Stomach (tissue), 9 donors: ENCODE measurements around the gene TBC1D10B. TPM values are rescaled to one million over a fixed set of nuclear protein-coding genes. Genes with fewer than 3 reads are reported as not detected.

Experiments
- DNase-seq, 2 donors: peaks; one replicate each; pipeline versions ENCODE4 v3.0.0 to v3.0.0-alpha.2; 2013 to 2019
- H3K27ac ChIP-seq, 5 donors: fragments of 200-600 bp in 4 of 5; sonication (generic) in 4 of 5; one replicate each; pipeline ENCODE4 v1.5.1; 2013 to 2019; ENCODE audit warnings: mild to moderate bottlenecking in 1 of 5, moderate library complexity in 1 of 5
- H3K27me3 ChIP-seq, 3 donors: fragments of 200-600 bp; sonication (generic); one replicate each; pipeline ENCODE4 v1.5.1; 2017 to 2019; ENCODE audit warnings: mixed run types in 1 of 3
- H3K36me3 ChIP-seq, 4 donors: fragments of 200-600 bp; sonication (generic); 1 replicate in 3 of 4; 2 replicates in 1 of 4; pipeline ENCODE4 v1.5.1; 2016 to 2019
- H3K4me1 ChIP-seq, 4 donors: fragments of 200-600 bp; sonication (generic); one replicate each; pipeline ENCODE4 v1.5.1; 2016 to 2019
- H3K4me3 ChIP-seq, 4 donors: fragments of 200-600 bp; sonication (generic) in 3 of 4; one replicate each; pipeline ENCODE4 v1.5.1; 2016 to 2019; ENCODE audit warnings: mild to moderate bottlenecking in 1 of 4
- H3K9me3 ChIP-seq, 4 donors: fragments of 200-600 bp; sonication (generic); one replicate each; pipeline ENCODE4 v1.5.1; 2016 to 2019
- CTCF ChIP-seq, 7 experiments: fragments of 450-650 bp in 4 of 7; fragments of 200-600 bp in 3 of 7; sonication (generic) in 3 of 7; IDR thresholded peaks; one replicate each; pipeline ENCODE4 v1.5.1; 2016 to 2019; ENCODE audit warnings: antibody characterized with exemption in 7 of 7, control low read depth in 2 of 7, mild to moderate bottlenecking in 1 of 7
- EP300 ChIP-seq: sonication (generic); formaldehyde crosslinking; IDR thresholded peaks from one replicate; pipeline ENCODE4 v1.6.1; 2017; ENCODE audit warnings: antibody characterized with exemption
- POLR2A ChIP-seq, 4 donors: fragments of 450-650 bp; IDR thresholded peaks; one replicate each; pipeline ENCODE4 v1.6.1; 2016; ENCODE audit warnings: antibody characterized with exemption in 4 of 4, control low read depth in 2 of 4, mild to moderate bottlenecking in 1 of 4, moderate library complexity in 1 of 4
- POLR2AphosphoS5 ChIP-seq, 3 donors: sonication (generic); formaldehyde crosslinking; IDR thresholded peaks; one replicate each; pipeline ENCODE4 v1.6.1; 2016; ENCODE audit warnings: antibody characterized with exemption in 3 of 3
- WGBS, 5 donors: extraction: QIAGEN DNeasy Blood & Tissue Kit in 3 of 5; methylation state at CpG; one replicate each; pipeline versions ENCODE4 v1.1.5 to v1.1.7; 2013 to 2018; 5-methylcytosine and 5-hydroxymethylcytosine counted together
- intact Hi-C: fragments of 100-400 bp; cut with DNase I; formaldehyde crosslinking; loops from one replicate; pipeline ENCODE4 v1.15.1; 2023; ENCODE audit warnings: low total_unique reads
- polyA plus RNA-seq, 3 donors: library from polyadenylated mRNA; stranded (reverse); fragments of 200-250 nt; gene quantifications; one replicate each; pipeline ENCODE4 v1.2.3, GENCODE V29; 2013
- total RNA-seq, 5 donors: library from RNA; depleted of rRNA; stranded (reverse); fragments of >200 nt; gene quantifications; one replicate each; pipeline versions ENCODE4 v1.1.0 to v1.2.3, GENCODE V29; 2014 to 2016
- donor health status: healthy with polysubstance abuse.
- donor health status: Bipolar disorder and iron deficiency.
- donor health status: healthy.

TBC1D10B gene
- total and polyA plus RNA-seq, 8 donors, result 20.5 to 89.2 (median 27.1) TPM

GRCh38 chr16:30379158-30379783 is 9.0 kb upstream of the TBC1D10B start:
- Histone ChIP-seq H3K27ac (peak overlapping the region; percentile 98 to 100 (median 99)), H3K36me3 (no peaks in the 10 kb centered on the region), H3K27me3 (no peaks in the 10 kb centered on the region), H3K4me3 (peak overlapping the region; percentile 61 to 73 (median 66)), H3K9me3 (no peaks in the 10 kb centered on the region), H3K4me1 (peaks cover 19 to 37% (median 30%) of the 10 kb centered on the region in 4 donors)
- intact Hi-C loops, result no loop called here
- no peak for TF ChIP-seq EP300
- TF ChIP-seq CTCF (IDR thresholded peaks at IDR 0.05), result no peak
- no peak for TF ChIP-seq POLR2A (IDR thresholded peaks at IDR 0.05)
- TF ChIP-seq POLR2AphosphoS5 (IDR thresholded peaks at IDR 0.05), result no peak
- DNase-seq, result no peak
- WGBS, 5 donors, result 26 to 46% (median 34%) methylated on average over 16 to 27 of the region's 27 CpGs

GRCh38 chr16:30378236-30379157 is 8.2 kb upstream of the TBC1D10B start:
- 0 to 1% (median 1%) methylated on average over 42 to 67 of the region's 67 CpGs for WGBS, 5 donors
- H3K27me3 ChIP-seq, result no peaks in the 10 kb centered on the region
- H3K27ac ChIP-seq, result peak overlapping the region; percentile 98 to 100 (median 99)
- peak; percentile 99 to 100 for DNase-seq
- H3K9me3 ChIP-seq, result no peaks in the 10 kb centered on the region
- no peaks in the 10 kb centered on the region for H3K36me3 ChIP-seq
- H3K4me3 ChIP-seq, result peak overlapping the region; percentile 61 to 73 (median 66)
- TF ChIP-seq CTCF (IDR thresholded peaks at IDR 0.05) (peak in 1 of 7 experiments; percentile 9), POLR2AphosphoS5 (IDR thresholded peaks at IDR 0.05) (peak in 2 of 3 donors; percentile 48 to 83), EP300 (no peak)
- H3K4me1 ChIP-seq, result peaks cover 19 to 37% (median 30%) of the 10 kb centered on the region in 4 donors
- intact Hi-C loops, result no loop called here

- H3K36me3 ChIP-seq, result no peaks in the 10 kb centered on the region
- peaks cover 19 to 37% (median 30%) of the 10 kb centered on the region in 4 donors for H3K4me1 ChIP-seq
- TF ChIP-seq POLR2AphosphoS5 (IDR thresholded peaks at IDR 0.05) (peak; percentile 40 to 87 (median 73)), CTCF (IDR thresholded peaks at IDR 0.05) (no peak), POLR2A (IDR thresholded peaks at IDR 0.05) (peak in 2 of 4 donors; percentile 4 to 50), EP300 (peak; percentile 34)
- intact Hi-C loops, result no loop called here
- 0 to 2% (median 1%) methylated on average over 20 to 39 of the region's 39 CpGs for WGBS, 5 donors
- H3K27me3 ChIP-seq, result no peaks in the 10 kb centered on the region
- H3K9me3 ChIP-seq, result no peaks in the 10 kb centered on the region
- H3K4me3 ChIP-seq, result peak overlapping the region; percentile 61 to 73 (median 66)
- peak; percentile 94 to 97 for DNase-seq
- H3K27ac ChIP-seq, result peak overlapping the region; percentile 98 to 100 (median 99)
Measured at GRCh38 chr16:30377812-30378235, 7.5 kb upstream of the TBC1D10B start.

GRCh38 chr16:30377050-30377811 is 6.9 kb upstream of the TBC1D10B start:
- TF ChIP-seq EP300 (no peak), CTCF (IDR thresholded peaks at IDR 0.05) (no peak), POLR2A (IDR thresholded peaks at IDR 0.05) (no peak), POLR2AphosphoS5 (IDR thresholded peaks at IDR 0.05) (no peak)

More at GRCh38 chr16:30377050-30377811, 6.9 kb upstream of the TBC1D10B start:
- Histone ChIP-seq H3K36me3 (no peaks in the 10 kb centered on the region), H3K27ac (peak overlapping the region; percentile 98 to 100 (median 99)), H3K9me3 (no peaks in the 10 kb centered on the region), H3K4me3 (peak overlapping the region; percentile 61 to 73 (median 66)), H3K4me1 (peaks cover 19 to 37% (median 30%) of the 10 kb centered on the region in 4 donors), H3K27me3 (no peaks in the 10 kb centered on the region)
- intact Hi-C loops, result no loop called here
- DNase-seq, result no peak
- WGBS, 5 donors, result 30 to 36% (median 32%) methylated on average over 28 to 29 of the region's 29 CpGs
